HG03565 (cell line): ENCODE measurements around the gene TGFBR3.
A peak's percentile ranks its signal among the peaks of the same experiment; 100 is the strongest.
"Not testable (repeated sequence)": the region's sequence is repeated elsewhere in the genome, so short reads cannot be mapped to it uniquely, and the experiment has no call there.

Source experiments
- ATAC-seq: cut with Tn5 transposase; IDR thresholded peaks from one replicate; pipeline ENCODE4 v1.9.1; 2021; ENCODE audit warnings: mild to moderate bottlenecking, moderate library complexity; ENCODE audit not compliant: unreplicated experiment

The TGFBR3 gene

DNA sequence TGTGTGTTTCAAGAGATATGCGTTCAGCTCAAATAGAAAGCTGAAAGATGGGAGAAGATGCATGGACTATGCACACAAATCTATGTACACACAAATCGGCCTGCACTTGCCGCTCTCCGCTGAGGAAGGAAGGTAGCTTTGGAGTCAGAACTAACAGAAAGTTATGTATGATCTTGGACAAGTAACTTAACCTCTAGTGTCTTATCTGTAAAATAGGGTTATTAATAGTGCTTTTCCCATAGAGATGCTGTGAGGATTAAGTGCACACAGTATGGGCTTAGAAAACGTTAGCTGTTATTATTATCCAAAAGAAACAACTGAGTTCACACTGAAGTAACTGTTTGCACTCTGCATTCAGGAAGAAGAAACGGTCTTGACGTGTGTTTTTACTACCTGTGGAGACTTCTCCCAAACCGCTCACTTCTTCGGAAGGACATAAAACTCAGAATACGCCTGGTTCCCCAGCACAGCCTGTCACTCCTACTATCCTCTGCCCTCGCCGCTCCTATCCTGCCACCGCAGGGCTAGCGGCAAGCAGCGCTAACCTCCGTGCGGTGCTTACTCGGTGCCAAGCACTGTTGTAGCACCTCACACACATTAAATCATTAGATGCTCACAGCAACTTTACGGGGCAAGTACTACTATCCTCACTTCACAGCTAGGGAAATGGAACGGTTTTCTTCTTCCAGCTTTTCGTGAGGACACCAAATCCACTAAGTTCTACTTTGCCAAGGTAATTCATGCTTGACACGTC lies 1.3 kb downstream of the TGFBR3 start:
- ATAC-seq: no peak

DNA sequence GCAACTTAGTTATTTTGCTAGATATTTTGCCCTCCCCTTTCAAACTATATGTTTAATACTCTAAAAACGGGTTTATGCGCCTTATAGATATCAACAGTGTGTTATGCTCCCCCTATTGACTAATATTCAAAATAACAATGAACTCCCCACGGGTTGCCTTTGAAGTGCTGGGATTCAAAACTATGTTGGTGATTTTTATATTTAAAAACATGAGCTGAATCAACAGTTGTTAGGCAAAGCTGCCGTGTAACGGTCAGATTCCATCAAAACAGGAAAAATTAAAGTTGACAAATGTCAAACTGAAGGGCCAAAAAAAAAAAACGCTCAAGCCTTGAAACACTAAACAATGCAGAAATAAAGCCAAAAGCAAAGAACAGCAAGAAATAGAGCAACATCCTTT lies 2.5 kb downstream of the TGFBR3 start:
- ATAC-seq: no peak

DNA sequence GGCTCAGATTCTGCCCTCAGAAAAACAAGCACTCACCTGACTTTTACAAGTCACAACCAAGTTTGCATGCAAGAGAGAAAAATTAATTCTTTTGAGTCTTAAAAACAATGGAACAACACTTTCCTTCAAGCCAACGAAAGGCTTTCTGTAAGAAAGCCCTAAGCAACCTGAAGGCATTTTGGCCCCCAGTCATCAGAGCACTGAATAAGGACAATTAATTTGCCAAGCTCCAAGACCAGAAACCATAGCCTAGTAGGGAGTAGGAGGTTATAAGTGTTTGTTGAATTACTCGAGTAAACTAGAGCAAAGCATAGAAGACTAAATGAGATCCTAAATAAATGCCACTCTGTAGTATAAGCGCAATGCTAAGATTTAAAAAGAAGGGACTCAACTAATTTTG lies 4.7 kb downstream of the TGFBR3 start:
- no peak for ATAC-seq

DNA sequence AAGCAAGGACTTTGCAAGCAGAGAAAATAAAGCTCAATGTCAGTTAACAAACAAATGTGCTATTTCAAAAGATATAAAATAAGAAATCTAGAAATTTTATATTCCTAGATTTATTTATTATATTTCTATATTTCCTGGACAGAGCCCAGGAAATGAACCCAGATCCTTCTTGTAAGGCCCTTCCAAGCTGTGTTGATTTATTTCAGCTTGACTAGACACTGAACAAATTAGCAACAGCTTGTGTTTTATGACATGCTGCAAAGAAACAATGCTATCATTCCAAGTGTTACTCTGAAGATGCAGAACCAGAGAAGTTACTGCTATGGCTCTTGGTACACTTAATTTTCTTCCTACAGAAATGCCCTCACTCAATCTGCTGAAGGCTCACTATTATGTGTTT lies 6.2 kb downstream of the TGFBR3 start:
- ATAC-seq: no peak

DNA sequence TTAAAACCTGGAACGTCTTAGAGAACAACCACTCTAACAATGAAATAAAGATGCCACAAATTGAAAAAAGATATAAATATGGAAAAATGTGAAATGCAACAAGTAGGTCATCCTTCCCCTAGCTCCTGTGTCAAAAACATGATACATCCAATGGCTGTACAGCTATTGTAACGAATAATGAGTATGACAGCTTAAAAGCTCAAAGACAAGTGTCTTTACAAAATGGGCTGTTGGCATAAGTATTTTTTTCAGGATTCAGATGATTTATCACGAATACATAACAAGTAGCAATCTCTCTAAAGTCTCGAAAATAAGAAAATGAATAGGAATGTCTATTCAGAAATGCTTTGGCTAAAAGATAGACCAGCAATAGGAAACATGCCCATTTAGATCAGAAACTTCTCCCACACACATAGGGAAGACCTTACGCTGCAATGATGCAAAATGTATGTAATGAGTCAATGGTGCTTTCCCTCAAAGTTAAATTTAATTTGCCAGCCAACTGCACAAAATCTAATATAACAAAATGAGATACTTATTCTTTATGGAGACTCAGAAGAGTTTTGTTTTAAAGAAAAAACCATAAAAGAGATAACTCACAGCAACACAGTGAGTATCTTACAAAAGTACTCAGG lies 8.3 kb downstream of the TGFBR3 start:
- peak; percentile 57 for ATAC-seq

DNA sequence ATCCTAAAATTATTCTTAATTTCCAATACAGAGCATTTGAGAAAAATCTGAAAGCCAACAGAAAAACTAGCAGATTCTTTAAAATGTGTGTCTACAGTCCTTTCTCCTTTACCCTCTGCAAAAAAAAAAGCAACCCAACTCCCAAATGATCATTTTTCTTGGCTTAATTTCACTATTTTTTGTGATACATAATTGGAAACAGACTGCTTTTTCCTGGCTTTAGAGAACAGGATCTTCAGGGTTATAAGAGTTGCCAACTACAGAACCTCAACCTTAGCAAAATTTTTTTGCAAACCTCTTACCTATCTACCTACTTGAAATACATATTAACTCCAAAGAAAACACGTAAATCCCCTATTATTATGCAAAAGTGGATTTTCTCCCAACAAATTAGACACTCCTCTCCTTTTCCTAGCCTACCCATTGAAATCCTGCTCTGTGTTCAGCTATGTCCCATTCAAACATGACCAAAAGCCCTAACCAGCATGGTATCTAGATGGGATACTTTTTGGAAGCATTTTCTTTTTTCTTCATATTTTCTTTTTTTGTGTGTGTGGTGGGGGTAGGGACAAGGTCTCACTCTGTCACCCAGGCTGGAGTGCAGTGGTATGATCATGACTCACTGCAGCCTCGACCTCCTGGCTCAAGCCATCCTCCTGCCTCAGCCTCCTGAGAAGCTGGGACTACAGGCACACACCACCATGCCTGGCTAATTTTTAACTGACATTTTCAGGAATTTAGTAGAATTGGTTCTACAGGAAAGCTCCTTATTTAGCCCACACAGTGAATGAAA lies 9.0 kb downstream of the TGFBR3 start:
- no peak for ATAC-seq

DNA sequence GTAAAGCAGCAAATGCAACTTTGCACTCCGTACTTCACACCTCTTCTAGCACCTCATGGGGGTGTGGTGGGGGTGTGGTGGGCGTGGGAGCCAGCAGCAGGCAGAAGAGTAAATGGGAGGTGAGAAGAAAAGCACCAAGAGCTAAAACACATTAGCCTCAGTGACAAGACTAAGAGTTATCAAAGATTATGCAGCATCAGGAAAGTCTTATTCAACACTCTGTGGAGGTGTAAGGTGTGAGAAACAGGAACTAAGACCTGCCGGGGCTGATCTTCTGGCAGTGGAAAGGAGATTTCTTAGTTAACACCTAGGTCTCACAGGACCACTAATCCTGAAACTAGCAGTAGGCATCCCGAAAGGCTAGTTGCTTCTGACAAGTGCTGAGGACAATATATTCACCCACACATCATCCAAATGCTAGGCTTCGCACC lies 9.9 kb downstream of the TGFBR3 start:
- ATAC-seq: peak; percentile 85

DNA sequence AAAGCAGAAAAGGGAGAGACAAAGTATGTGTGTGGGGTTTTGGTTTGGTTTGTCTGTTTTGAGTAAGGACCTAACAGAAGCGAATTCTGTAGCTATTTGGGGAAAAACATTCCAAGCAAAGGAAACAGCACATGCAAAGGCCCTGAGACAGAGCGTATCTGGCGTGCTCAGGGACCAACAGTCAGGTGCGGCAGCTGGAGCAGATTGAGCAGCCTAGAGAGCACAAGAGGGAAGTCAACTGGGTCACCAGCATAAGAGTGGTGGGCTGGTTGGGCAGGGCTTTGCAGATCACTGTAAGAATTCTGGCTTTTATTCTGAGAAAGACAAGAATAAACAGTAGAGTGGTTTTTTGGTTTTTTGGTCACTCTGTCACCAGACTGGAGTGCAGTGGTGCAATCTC lies 11.8 kb downstream of the TGFBR3 start:
- no peak for ATAC-seq

DNA sequence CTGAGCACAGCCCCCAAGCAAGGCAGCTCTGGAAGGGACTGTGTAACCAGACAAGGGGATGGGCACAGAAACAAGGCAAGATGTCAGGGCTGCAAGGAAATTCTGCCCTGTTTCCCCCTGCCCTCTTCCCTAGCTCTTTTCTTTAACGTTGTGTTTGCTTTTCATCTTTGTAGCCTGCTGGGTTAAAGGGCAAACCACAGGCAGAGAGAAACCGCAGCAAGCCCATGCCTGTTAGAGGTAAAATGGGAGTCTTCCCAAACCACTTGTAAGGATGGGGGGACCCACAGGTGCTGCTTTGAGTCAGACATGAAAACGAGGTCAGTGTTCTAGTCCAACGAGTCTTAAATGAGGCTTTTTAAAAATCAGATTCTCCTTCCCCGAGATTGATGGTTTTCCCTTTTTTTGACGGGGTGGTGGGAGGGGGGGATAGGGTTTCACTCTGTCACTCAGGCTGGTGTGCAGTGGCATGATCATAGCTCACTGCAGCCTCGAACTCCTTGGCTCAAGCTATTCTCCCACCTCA lies 13.3 kb downstream of the TGFBR3 start:
- ATAC-seq: no peak

DNA sequence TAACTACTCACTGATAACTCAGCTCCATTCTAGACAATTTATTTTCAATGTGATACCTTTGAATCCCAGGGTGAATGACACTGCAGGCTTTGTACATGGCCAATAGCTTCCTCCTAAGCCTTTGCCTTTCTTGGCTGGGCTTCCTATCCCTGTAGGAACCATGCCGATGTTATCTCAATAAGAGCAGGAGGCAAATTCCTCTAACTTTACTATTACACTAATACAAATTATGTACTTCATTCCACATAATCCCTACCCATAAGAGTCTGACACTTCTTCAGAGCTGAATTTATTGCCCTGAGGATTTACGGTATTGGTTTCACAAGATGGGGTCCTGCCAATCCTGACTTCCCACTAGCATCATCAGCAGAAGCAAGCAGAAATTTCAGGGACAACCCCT lies 14.0 kb downstream of the TGFBR3 start:
- ATAC-seq: no peak

DNA sequence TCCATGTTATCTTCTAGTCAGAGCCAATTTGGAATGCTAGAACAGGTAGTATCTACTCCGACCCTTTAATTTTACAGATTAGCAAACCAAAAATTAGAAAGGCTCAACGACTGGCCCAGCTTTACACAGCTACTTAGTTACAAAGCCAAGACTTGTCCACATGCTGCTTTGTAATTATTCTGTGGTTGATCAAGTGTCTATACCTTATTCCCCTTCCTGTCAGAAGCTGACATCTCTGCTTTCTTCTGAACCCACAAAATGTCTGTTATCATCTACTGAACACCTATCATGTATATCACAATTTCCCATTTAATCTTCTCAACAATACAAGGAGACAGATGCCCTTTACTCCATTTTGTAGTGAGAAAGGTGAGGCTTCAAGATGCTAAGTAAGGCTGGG lies 15.6 kb downstream of the TGFBR3 start:
- no peak for ATAC-seq

DNA sequence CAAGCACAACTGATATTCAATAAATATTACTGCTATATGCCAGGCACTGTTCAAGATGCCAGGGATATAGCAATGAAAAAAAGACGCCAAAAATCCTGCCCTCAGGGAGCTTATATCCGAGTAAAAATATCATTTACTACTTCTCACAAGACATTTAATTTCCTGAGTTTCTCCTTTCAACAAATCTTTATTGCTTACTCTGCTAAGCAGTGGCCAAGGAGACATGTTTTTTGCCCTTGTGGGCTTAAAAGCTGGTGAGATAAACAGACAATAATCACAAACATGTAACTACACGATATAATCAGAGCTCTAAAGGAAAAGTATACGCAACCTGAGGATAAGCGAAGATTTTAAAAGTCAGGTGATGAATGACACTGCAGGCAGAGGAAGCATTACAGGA lies 19.5 kb downstream of the TGFBR3 start:
- no peak for ATAC-seq

DNA sequence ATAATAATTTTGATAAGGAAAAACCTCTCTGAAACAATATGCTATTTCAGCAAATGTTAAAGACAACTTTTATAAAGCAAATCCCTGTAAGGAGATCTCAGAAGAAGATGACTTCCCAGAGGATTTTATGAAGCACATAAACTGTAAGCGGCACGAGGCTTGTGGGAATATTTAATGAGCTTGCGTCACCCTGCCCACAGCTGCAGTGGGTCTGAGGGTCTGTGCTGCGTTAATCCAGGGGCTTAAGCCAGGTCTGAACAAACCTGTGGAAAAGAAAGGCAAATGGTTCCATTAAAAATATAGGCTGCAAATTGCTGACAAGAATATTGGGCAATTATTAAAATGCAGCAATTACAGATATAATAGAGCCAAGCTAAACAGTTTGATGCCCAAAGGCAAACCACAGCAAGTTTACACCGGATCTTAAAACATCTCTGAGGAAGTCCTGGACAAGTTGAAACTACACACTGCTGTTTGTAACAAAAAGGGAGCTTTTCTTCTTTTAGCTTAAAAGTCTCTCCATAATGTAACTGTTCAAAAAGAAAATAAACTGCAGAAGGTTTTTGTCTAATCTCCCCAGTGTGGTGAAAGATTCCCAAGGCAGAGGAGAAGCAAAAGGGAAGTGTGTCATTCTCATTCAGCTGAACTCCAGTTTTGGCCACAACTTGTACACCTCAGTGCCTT lies 21.8 kb downstream of the TGFBR3 start:
- no peak for ATAC-seq

DNA sequence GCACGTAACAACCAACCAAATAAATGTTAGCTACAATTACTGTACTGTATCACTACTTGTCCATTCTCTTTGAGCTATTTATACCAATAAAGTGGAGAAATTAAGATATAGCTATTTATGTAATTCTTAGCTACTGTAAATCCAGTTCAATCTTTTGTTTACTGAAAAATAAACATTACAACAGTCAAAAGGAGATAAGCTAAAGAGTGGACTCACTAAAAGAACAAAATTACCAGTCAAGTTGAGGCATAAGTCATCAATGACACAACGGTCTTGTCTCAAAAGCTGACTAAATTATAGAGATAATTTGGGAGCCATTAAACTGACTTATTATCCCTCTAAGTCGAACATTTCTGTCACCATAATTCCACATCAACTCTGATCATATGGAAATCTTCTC lies 22.5 kb downstream of the TGFBR3 start:
- no peak for ATAC-seq

DNA sequence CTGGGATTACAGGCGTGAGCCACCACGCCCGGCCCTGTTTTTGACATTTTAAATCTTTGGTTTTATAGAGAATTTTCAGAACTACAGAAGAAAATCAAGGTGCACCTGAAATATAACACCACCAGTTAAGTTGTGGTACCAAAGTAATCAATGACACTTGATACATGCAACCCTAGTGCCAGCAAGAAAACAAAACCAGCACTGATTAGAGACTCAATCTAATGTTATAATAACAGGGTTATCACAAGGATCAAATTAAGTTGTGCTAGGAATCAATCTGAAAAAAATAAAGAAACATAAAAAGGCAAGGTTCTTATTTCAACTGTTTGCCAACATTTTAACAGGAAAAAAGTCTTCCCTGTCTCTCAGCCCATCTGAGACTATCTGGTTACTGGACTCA lies 23.8 kb downstream of the TGFBR3 start:
- no peak for ATAC-seq

DNA sequence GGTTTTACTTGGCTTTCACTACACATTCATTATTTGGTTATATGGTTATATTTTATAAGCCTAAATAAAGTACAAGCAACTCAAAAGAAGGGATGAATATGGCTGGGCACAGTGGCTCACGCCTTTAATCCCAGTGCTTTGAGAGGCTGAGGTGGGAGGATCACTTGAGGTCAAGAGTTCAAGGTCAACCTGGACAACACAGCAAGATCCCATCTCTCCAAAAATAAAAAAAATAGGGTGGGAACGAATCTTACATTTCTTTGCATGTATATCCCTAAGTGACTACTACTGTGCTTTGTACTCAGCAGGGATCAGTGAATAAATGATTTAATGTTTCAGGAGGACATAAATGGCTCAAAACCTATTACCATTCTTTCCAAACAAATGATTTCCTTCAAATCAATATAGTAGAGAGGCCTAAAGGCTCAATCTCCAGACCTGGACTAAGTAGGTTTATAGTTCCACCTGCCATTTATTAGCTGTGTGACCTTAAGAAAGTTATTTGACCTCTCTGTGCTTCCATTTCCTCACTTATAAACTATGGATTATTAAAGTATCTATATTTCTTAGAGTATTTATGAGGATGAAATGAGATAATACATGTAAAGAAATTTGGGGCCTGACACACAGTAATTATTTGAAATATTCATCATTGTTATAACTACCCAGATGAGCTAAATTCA lies 28.3 kb downstream of the TGFBR3 start:
- no peak for ATAC-seq

DNA sequence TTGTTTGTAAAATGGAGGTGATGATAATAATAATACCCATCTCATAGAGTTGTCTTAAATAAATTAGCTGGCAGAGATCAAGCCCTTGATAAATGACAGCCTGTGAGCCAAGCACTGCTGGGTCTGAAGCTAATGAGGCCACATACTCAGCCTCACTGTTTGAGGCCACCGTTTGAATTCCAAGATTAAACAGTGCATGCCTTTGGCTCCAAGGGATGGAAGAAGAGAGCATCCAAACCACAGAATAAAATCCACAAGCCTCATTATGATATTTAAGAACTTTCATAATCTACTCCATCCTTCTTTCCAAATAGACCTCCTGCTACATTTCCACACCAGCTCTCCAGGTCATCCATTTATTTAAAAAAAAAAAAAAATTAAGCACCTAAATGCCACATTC lies 29.0 kb downstream of the TGFBR3 start:
- no peak for ATAC-seq

DNA sequence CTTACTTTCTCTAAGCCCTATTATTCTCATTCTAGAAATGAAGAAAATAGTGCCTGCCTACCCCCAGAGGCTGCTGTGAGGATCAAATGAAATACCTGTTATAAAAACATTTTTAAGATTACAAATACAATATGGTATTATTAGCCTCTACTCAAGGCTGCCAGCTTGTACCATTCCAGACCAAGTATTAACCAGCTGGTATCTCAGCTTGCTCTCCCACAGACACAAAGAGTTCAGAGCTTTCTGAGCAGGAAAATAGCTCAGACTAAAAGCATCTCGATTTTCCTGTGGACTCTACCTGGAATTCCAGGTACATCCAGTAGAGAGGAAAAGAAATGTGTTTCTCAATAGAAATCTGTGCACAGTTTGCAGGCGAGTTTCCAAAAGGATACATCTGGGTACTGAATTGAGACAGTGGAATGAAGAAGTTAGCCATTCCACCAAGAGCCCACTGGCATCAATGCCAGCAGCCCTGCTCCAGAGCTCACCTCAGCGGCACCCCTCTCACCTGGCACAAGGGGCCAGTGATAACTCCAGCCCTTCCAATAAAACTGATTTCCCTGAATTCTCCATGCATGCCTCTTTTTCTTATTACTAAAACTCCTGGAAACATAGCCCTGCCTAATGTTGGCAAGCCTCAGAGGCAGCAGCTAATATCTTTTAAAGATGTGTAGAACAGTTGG lies 31.0 kb downstream of the TGFBR3 start:
- ATAC-seq: no peak

DNA sequence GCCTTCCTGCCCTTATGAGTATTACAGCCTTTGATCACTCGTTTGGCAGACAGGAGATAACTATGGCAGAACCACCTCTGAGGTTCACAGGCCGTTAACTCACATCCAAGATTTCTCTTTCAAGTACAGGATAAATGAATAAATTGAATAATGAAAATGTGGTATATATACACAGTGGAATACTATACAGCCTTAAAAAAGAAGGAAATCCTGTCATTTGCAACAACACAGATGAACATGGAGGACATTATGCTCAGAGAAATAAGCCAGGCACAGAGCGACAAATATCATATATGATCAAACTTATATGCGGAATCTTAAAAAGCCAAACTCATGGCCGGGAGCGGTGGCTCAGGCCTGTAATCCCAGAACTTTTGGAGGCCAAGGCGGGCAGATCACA lies 32.6 kb downstream of the TGFBR3 start:
- ATAC-seq: no peak

DNA sequence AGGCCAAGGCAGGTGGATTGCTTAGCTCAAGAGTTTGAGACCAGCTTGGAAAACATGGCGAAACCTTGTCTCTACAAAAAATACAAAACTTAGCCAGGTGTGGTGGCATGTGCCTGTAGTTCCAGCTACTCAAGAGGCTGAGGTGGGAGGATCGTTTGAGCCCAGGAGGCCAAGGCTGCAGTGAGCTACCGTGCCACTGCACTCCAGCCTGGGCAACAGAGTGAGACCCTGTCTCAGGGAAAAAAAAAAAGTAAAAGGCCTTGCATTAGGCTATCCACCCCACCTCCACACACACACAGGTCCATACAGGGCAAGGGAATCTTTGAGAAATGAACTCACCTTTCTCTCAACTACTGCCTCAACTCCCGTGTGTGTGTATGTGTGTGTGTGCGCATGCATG lies 33.9 kb downstream of the TGFBR3 start:
- not testable (repeated sequence) for ATAC-seq
